ENCODE results near the gene LRRC49. TPM values are rescaled to one million over a fixed set of nuclear protein-coding genes. Genes with fewer than 3 reads are reported as not detected.

Gene LRRC49
- total RNA-seq, 1 experiment from 2014 or later: 8.3 TPM

DNA sequence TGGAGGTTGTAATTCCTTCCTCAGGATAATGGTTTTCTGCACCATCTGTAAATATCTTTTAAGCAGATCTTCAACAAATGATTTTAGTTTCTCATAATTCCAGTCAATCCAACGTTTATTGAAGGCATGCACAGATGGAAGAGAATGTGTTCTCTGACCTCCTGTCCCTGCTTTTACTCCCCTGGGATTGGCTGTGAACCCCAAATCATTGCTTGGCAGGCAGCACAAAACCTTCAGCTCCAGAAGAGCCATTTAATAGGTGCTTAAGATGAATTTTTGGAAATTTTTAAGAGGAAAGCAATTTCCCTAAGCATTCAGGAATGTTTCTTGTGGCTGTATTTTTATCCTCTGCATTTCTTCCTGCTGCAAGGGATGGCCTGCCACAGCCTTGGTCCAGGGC lies 197.2 kb downstream of the LRRC49 start:
- H3K79me1 ChIP-seq (ENCODE audit: insufficient read depth, low read depth, low read length, poor library complexity, severe bottlenecking): no peaks in the 10 kb centered on the region
- no peak overlapping the region for H4K8ac ChIP-seq (replicated peaks; ENCODE audit: insufficient read length, low read depth, low read length)
- DNase-seq: no peak
- H3K4me1 Mint-ChIP-seq: peaks cover 19 to 21% of the 10 kb centered on the region in 2 experiments
- no peaks in the 10 kb centered on the region for H3K9me3 ChIP-seq (ENCODE audit: control insufficient read depth, low read depth, low read length)
- H3K79me2 ChIP-seq (ENCODE audit: insufficient read depth, low read length): no peaks in the 10 kb centered on the region
- no peak overlapping the region for H2BK5ac ChIP-seq (ENCODE audit: insufficient read length, low read length)
- no peak overlapping the region for H4K91ac ChIP-seq (ENCODE audit: insufficient read length, low read depth, low read length)
- no peak overlapping the region for H2AFZ ChIP-seq (ENCODE audit: low read length)
- H3K14ac ChIP-seq (ENCODE audit: insufficient read depth, low read length): no peak overlapping the region
- H3K4me1 ChIP-seq (ENCODE audit: insufficient read depth, low read length): peaks cover 9% of the 10 kb centered on the region; the same call in 1 of the 2 replicates
- H3K9ac ChIP-seq (ENCODE audit: extremely low read depth, insufficient read length, low read length): no peak overlapping the region
- H3K18ac ChIP-seq (ENCODE audit: insufficient read length, low read depth, low read length): no peak overlapping the region
- no peaks in the 10 kb centered on the region for H4K20me1 ChIP-seq (ENCODE audit: control insufficient read depth, insufficient read depth, insufficient read length)
- no peak overlapping the region for H4K5ac ChIP-seq (ENCODE audit: insufficient read length, low read depth, low read length)
- H2BK20ac ChIP-seq (ENCODE audit: low read depth, low read length, poor library complexity, severe bottlenecking): no peak overlapping the region
- no peak overlapping the region for H2BK15ac ChIP-seq (ENCODE audit: low read depth, low read length)
- H3K4ac ChIP-seq (ENCODE audit: low read depth, low read length): no peak overlapping the region
- no peak overlapping the region for H3K23ac ChIP-seq (ENCODE audit: insufficient read length, low read depth, low read length)
- no peak overlapping the region for H2AK5ac ChIP-seq (ENCODE audit: insufficient read length, low read length)
- H3K4me2 ChIP-seq (ENCODE audit: insufficient read depth, insufficient read length, low read length): no peak overlapping the region
- no peaks in the 10 kb centered on the region for H3K23me2 ChIP-seq (ENCODE audit: insufficient read length, low read depth, low read length, poor library complexity, severe bottlenecking)
- H2BK12ac ChIP-seq (ENCODE audit: insufficient read length, low read depth, low read length): no peak overlapping the region
- no peak overlapping the region for H3T11ph ChIP-seq (ENCODE audit: low read length)
- H3K9me3 Mint-ChIP-seq: peaks cover 22 to 27% of the 10 kb centered on the region in 2 experiments
- H3K27ac Mint-ChIP-seq: no peak overlapping the region
- peaks cover 10% of the 10 kb centered on the region; the same call in 1 of the 2 replicates for H3K27me3 ChIP-seq (ENCODE audit: insufficient read depth, low read length)
- TF ChIP-seq, protein P1, sequence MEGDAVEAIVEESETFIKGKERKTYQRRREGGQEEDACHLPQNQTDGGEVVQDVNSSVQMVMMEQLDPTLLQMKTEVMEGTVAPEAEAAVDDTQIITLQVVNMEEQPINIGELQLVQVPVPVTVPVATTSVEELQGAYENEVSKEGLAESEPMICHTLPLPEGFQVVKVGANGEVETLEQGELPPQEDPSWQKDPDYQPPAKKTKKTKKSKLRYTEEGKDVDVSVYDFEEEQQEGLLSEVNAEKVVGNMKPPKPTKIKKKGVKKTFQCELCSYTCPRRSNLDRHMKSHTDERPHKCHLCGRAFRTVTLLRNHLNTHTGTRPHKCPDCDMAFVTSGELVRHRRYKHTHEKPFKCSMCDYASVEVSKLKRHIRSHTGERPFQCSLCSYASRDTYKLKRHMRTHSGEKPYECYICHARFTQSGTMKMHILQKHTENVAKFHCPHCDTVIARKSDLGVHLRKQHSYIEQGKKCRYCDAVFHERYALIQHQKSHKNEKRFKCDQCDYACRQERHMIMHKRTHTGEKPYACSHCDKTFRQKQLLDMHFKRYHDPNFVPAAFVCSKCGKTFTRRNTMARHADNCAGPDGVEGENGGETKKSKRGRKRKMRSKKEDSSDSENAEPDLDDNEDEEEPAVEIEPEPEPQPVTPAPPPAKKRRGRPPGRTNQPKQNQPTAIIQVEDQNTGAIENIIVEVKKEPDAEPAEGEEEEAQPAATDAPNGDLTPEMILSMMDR (conservative IDR thresholded peaks at IDR 0.05): no peak
- peaks cover 3 to 22% (median 6%) of the 10 kb centered on the region in 3 experiments; a peak in 5 of 7 replicates for H3K36me3 Mint-ChIP-seq (ENCODE audit: insufficient read depth in 1 of 3, low read depth in 3 of 3)
- H3K56ac ChIP-seq (ENCODE audit: insufficient read length, low read depth, low read length): no peak overlapping the region
- no peak overlapping the region for H2BK120ac ChIP-seq (ENCODE audit: low read depth, low read length, poor library complexity, severe bottlenecking)
- WGBS (ENCODE audit: extremely low coverage, insufficient read length, low lambda C conversion rate): no CpG with 5 or more reads among the region's 1 CpG
- no peak overlapping the region for H3K27ac ChIP-seq (ENCODE audit: insufficient read length, low read depth, low read length)
- H3K4me3 Mint-ChIP-seq: no peak overlapping the region
- H3K27me3 Mint-ChIP-seq (ENCODE audit: low read depth): peaks cover 90% of the 10 kb centered on the region
